SK-N-SH (cell line): ENCODE results near the gene MAP3K4. TPM values are rescaled to one million over a fixed set of nuclear protein-coding genes. Genes with fewer than 3 reads are reported as not detected.

Experiments used
- CTCF ChIA-PET: fragments of 300-600, 350-600 bp; formaldehyde crosslinking; extraction: SDS; loops from one replicate; lab custom pipeline; 2021; lab: Yijun Ruan, JAX
- POLR2A ChIA-PET: fragments of 350-600 bp; sonication (Branson Sonifier 250); formaldehyde crosslinking; extraction: SDS; loops from one replicate; lab custom pipeline; 2020; ENCODE audit warnings: antibody characterized with exemption, inconsistent platforms; lab: Yijun Ruan, JAX
- DNase-seq: peaks from one replicate; pipeline ENCODE4 v3.0.0; 2012
- H2AFZ ChIP-seq: fragments of 200-600 bp; sonication (generic); 2 replicates; pipeline ENCODE4 v1.8.1; 2016; ENCODE audit warnings: antibody characterized with exemption, mild to moderate bottlenecking, low read depth
- H3F3A ChIP-seq: fragments of 200-600 bp; sonication (generic); replicated peaks from 2 replicates; pipeline ENCODE3; 2016; ENCODE audit warnings: antibody characterized with exemption, mild to moderate bottlenecking; ENCODE audit not compliant: insufficient read depth
- H3K27ac ChIP-seq, 2 experiments: fragments of 200-500 bp in 1 of 2; fragments of 200-600 bp in 1 of 2; sonication (Bioruptor generic) in 1 of 2; sonication (generic), shearing (Covaris generic) in 1 of 2; 2 replicates each; pipeline versions ENCODE4 v1.5.1 to v1.6.1; 2014 to 2016; ENCODE audit warnings: low read depth in 2 of 2, inconsistent platforms in 1 of 2, low read length in 1 of 2, mild to moderate bottlenecking in 1 of 2, mixed read lengths in 1 of 2
- H3K27me3 ChIP-seq: fragments of 200-600 bp; sonication (generic), shearing (Covaris generic); 2 replicates; pipeline ENCODE4 v1.6.1; 2016; ENCODE audit warnings: mixed run types; ENCODE audit not compliant: insufficient read depth
- H3K36me3 ChIP-seq, 2 experiments: fragments of 200-500 bp in 1 of 2; fragments of 200-600 bp in 1 of 2; sonication (Bioruptor generic) in 1 of 2; sonication (generic) in 1 of 2; replicated peaks in 1 of 2; 2 replicates each; pipeline versions ENCODE3 to v1.5.1; 2014 to 2016; ENCODE audit warnings: low read length in 1 of 2, mild to moderate bottlenecking in 1 of 2; ENCODE audit not compliant: insufficient read depth in 2 of 2, control insufficient read depth in 1 of 2
- H3K4me1 ChIP-seq, 2 experiments: fragments of 200-500 bp in 1 of 2; fragments of 200-600 bp in 1 of 2; sonication (Bioruptor generic) in 1 of 2; sonication (generic), shearing (Covaris generic) in 1 of 2; 2 replicates each; pipeline versions ENCODE4 v1.5.1 to v1.6.1; 2014 to 2016; ENCODE audit warnings: low read depth in 1 of 2, low read length in 1 of 2, mixed run types in 1 of 2; ENCODE audit not compliant: insufficient read depth in 2 of 2, control insufficient read depth in 1 of 2
- H3K4me2 ChIP-seq: fragments of 200-600 bp; sonication (generic), shearing (Covaris generic); 2 replicates; pipeline ENCODE4 v1.6.1; 2017; ENCODE audit warnings: mixed run types
- H3K4me3 ChIP-seq, 2 experiments: fragments of 200-500 bp in 1 of 2; fragments of 200-600 bp in 1 of 2; sonication (Bioruptor generic) in 1 of 2; sonication (generic), shearing (Covaris generic) in 1 of 2; 2 replicates each; pipeline versions ENCODE4 v1.5.1 to v1.8.1; 2014 to 2016; ENCODE audit warnings: low read depth in 2 of 2, inconsistent platforms in 1 of 2, low read length in 1 of 2, mild to moderate bottlenecking in 1 of 2, mixed read lengths in 1 of 2, moderate library complexity in 1 of 2
- H3K79me2 ChIP-seq: fragments of 200-600 bp; sonication (generic); 2 replicates; pipeline ENCODE4 v1.8.1; 2017; ENCODE audit warnings: mild to moderate bottlenecking; ENCODE audit not compliant: insufficient read depth
- H3K9ac ChIP-seq: fragments of 200-600 bp; sonication (generic); 2 replicates; pipeline ENCODE4 v1.6.1; 2017; ENCODE audit warnings: mixed run types
- H3K9me2 ChIP-seq: fragments of 200-600 bp; sonication (generic); 2 replicates; pipeline ENCODE4 v1.6.1; 2017; ENCODE audit warnings: mixed run types
- H3K9me3 ChIP-seq: fragments of 200-600 bp; sonication (generic); 2 replicates; pipeline ENCODE4 v1.6.1; 2017; ENCODE audit warnings: mixed run types, mild to moderate bottlenecking, moderate library complexity
- H4K20me1 ChIP-seq: fragments of 200-600 bp; sonication (generic); 2 replicates; pipeline ENCODE4 v1.6.1; 2017; ENCODE audit warnings: mild to moderate bottlenecking, mixed run types; ENCODE audit not compliant: insufficient read depth
- CHD2 ChIP-seq: fragments of 150-350 bp; IDR thresholded peaks from 2 replicates; pipeline ENCODE4 v1.6.1; 2018; ENCODE audit warnings: low read length; ENCODE audit not compliant: partially characterized antibody
- ELF1 ChIP-seq: IDR thresholded peaks from 2 replicates; pipeline ENCODE4 v1.4.0; 2012
- EP300 ChIP-seq, 2 experiments: IDR thresholded peaks; 2 replicates each; pipeline versions ENCODE4 v1.4.0 to v1.6.1; 2012; ENCODE audit warnings: borderline replicate concordance in 1 of 2, low read depth in 1 of 2, low read length in 1 of 2
- EZH2phosphoT487 ChIP-seq: fragments of 200-600 bp; sonication (generic); IDR thresholded peaks from 2 replicates; pipeline ENCODE4 v1.6.1; 2017; ENCODE audit warnings: low read depth, mixed run types, mild to moderate bottlenecking, antibody characterized with exemption, moderate library complexity, borderline replicate concordance
- FOSL2 ChIP-seq: IDR thresholded peaks from 2 replicates; pipeline ENCODE4 v1.4.0; 2012; ENCODE audit warnings: low read depth, mild to moderate bottlenecking, moderate library complexity, borderline replicate concordance
- GABPA ChIP-seq: IDR thresholded peaks from 2 replicates; pipeline ENCODE4 v1.4.0; 2012; ENCODE audit warnings: low read depth, mild to moderate bottlenecking
- GATA2 ChIP-seq: sonication (generic); formaldehyde crosslinking; IDR thresholded peaks from 2 replicates; pipeline ENCODE4 v1.5.0; 2020; ENCODE audit warnings: mild to moderate bottlenecking, missing genetic modification reagents
- MXI1 ChIP-seq: IDR thresholded peaks from 2 replicates; pipeline ENCODE4 v1.6.1; 2012; ENCODE audit warnings: mild to moderate bottlenecking, low read depth, low read length, improper control_type of control experiment
- POLR2AphosphoS5 ChIP-seq: IDR thresholded peaks from 2 replicates; pipeline ENCODE4 v1.6.1; 2012; ENCODE audit warnings: low read depth, low read length
- RAD21 ChIP-seq: IDR thresholded peaks from 2 replicates; pipeline ENCODE4 v1.6.1; 2012; ENCODE audit warnings: mild to moderate bottlenecking, low read length
- RCOR1 ChIP-seq: fragments of 150-350 bp; IDR thresholded peaks from 2 replicates; pipeline ENCODE4 v1.6.1; 2017; ENCODE audit warnings: antibody characterized with exemption, low read length
- RXRA ChIP-seq: IDR thresholded peaks from 2 replicates; pipeline ENCODE4 v1.4.0; 2012; ENCODE audit warnings: low read depth, mild to moderate bottlenecking, borderline replicate concordance
- SIN3A ChIP-seq: IDR thresholded peaks from 2 replicates; pipeline ENCODE4 v1.6.1; 2012; ENCODE audit warnings: low read depth, mild to moderate bottlenecking, low read length, moderate library complexity, borderline replicate concordance
- TAF1 ChIP-seq: IDR thresholded peaks from 2 replicates; pipeline ENCODE4 v1.6.1; 2012; ENCODE audit warnings: low read depth, mild to moderate bottlenecking, low read length, moderate library complexity, borderline replicate concordance
- TEAD4 ChIP-seq: IDR thresholded peaks from 2 replicates; pipeline ENCODE4 v1.4.0; 2012; ENCODE audit warnings: mild to moderate bottlenecking, borderline replicate concordance; ENCODE audit not compliant: insufficient read depth
- YY1 ChIP-seq: IDR thresholded peaks from 2 replicates; pipeline ENCODE4 v1.4.0; 2012; ENCODE audit warnings: low read depth, mild to moderate bottlenecking
- WGBS: methylation state at CpG from one replicate; pipeline ENCODE4 v1.1.6; 2017; ENCODE audit warnings: low lambda C conversion rate; 5-methylcytosine and 5-hydroxymethylcytosine counted together
- polyA plus RNA-seq, 3 experiments: library from polyadenylated mRNA; depleted of rRNA; stranded (reverse); fragments of >200 nt; gene quantifications; 2 replicates each; pipeline ENCODE4 v1.2.3, GENCODE V29; 2012
- TF ChIP-seq, protein P1 (sequence below): IDR thresholded peaks from 2 replicates; pipeline ENCODE4 v1.6.1; 2012; ENCODE audit warnings: mild to moderate bottlenecking, low read depth, low read length, moderate library complexity
- TF ChIP-seq, protein P2 (sequence below): fragments of 150-350 bp; IDR thresholded peaks from 2 replicates; pipeline ENCODE4 v1.6.1; 2016; ENCODE audit warnings: mild to moderate bottlenecking, low read depth, low read length
- TF ChIP-seq, protein P3 (sequence below): IDR thresholded peaks from 2 replicates; pipeline ENCODE4 v1.4.0; 2012; ENCODE audit warnings: low read depth, borderline replicate concordance
- TF ChIP-seq, protein P4 (sequence below): IDR thresholded peaks from 2 replicates; pipeline ENCODE4; 2012

MAP3K4 gene
- polyA plus RNA-seq, 1 of the 3 experiments (the other 2 are of a cell fraction), result 6.8 TPM

DNA sequence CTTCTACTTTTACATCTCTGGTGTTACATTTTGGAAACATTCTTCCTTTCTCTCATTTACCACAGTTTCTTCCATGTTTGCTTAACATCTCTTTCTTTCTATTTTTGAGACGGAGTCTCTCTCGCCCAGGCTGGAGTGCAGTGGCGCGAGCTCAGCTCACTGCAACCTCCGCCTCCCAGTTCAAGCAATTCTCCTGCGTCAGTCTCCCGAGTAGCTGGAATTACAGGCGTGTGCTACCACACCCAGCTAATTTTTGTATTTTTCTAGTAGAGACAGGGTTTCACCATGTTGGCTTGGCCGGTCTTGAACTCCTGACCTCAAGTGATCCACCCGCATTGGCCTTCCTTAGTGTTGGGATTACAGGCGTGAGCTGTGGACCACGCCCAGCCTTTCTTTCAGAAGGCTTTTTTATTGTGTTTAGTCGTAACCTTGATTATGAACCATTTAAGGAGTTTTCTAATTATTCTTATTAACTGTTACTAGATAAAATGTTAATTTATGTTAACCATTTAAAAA is 27.8 kb downstream of the MAP3K4 start:
- H3K4me1 ChIP-seq, result no peaks in the 10 kb centered on the region
- POLR2A ChIA-PET, result no interaction called here
- H2AFZ ChIP-seq, result no peak overlapping the region
- H4K20me1 ChIP-seq, result 0 out of 2 replicates have a peak, but pooled peaks cover 7% of the 10 kb centered on the region
- no peaks in the 10 kb centered on the region for H3K27me3 ChIP-seq
- no peaks in the 10 kb centered on the region for H3K9me2 ChIP-seq
- TF ChIP-seq EP300 (IDR thresholded peaks at IDR 0.05; ENCODE audit: borderline replicate concordance in 1 of 2, low read depth in 1 of 2, low read length in 1 of 2) (no peak), YY1 (no peak), GATA2 (CRISPR knock-in tag) (no peak), RCOR1 (no peak), POLR2AphosphoS5 (no peak), MXI1 (no peak), TEAD4 (no peak), ELF1 (no peak), RAD21 (no peak), GABPA (no peak), RXRA (no peak), CHD2 (no peak), FOSL2 (no peak), TAF1 (no peak), SIN3A (no peak), EZH2phosphoT487 (no peak)
- TF ChIP-seq, protein P1, sequence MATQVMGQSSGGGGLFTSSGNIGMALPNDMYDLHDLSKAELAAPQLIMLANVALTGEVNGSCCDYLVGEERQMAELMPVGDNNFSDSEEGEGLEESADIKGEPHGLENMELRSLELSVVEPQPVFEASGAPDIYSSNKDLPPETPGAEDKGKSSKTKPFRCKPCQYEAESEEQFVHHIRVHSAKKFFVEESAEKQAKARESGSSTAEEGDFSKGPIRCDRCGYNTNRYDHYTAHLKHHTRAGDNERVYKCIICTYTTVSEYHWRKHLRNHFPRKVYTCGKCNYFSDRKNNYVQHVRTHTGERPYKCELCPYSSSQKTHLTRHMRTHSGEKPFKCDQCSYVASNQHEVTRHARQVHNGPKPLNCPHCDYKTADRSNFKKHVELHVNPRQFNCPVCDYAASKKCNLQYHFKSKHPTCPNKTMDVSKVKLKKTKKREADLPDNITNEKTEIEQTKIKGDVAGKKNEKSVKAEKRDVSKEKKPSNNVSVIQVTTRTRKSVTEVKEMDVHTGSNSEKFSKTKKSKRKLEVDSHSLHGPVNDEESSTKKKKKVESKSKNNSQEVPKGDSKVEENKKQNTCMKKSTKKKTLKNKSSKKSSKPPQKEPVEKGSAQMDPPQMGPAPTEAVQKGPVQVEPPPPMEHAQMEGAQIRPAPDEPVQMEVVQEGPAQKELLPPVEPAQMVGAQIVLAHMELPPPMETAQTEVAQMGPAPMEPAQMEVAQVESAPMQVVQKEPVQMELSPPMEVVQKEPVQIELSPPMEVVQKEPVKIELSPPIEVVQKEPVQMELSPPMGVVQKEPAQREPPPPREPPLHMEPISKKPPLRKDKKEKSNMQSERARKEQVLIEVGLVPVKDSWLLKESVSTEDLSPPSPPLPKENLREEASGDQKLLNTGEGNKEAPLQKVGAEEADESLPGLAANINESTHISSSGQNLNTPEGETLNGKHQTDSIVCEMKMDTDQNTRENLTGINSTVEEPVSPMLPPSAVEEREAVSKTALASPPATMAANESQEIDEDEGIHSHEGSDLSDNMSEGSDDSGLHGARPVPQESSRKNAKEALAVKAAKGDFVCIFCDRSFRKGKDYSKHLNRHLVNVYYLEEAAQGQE, result no peak
- TF ChIP-seq, protein P2, sequence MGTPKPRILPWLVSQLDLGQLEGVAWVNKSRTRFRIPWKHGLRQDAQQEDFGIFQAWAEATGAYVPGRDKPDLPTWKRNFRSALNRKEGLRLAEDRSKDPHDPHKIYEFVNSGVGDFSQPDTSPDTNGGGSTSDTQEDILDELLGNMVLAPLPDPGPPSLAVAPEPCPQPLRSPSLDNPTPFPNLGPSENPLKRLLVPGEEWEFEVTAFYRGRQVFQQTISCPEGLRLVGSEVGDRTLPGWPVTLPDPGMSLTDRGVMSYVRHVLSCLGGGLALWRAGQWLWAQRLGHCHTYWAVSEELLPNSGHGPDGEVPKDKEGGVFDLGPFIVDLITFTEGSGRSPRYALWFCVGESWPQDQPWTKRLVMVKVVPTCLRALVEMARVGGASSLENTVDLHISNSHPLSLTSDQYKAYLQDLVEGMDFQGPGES, result no peak
- TF ChIP-seq, protein P3, sequence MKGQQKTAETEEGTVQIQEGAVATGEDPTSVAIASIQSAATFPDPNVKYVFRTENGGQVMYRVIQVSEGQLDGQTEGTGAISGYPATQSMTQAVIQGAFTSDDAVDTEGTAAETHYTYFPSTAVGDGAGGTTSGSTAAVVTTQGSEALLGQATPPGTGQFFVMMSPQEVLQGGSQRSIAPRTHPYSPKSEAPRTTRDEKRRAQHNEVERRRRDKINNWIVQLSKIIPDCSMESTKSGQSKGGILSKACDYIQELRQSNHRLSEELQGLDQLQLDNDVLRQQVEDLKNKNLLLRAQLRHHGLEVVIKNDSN, result no peak
- TF ChIP-seq, protein P4, sequence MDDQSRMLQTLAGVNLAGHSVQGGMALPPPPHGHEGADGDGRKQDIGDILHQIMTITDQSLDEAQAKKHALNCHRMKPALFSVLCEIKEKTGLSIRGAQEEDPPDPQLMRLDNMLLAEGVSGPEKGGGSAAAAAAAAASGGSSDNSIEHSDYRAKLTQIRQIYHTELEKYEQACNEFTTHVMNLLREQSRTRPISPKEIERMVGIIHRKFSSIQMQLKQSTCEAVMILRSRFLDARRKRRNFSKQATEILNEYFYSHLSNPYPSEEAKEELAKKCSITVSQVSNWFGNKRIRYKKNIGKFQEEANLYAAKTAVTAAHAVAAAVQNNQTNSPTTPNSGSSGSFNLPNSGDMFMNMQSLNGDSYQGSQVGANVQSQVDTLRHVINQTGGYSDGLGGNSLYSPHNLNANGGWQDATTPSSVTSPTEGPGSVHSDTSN, result no peak
- no peak for DNase-seq
- H3K36me3 ChIP-seq, result no peaks in the 10 kb centered on the region
- peaks cover 70% of the 10 kb centered on the region for H3K79me2 ChIP-seq
- no peak overlapping the region for H3K9ac ChIP-seq
- H3K4me2 ChIP-seq, result no peak overlapping the region
- CTCF ChIA-PET, result no interaction called here
- 97% methylated on average over 13 of the region's 13 CpGs for WGBS
- H3F3A ChIP-seq, result no peaks in the 10 kb centered on the region
- no peak overlapping the region for H3K27ac ChIP-seq
- H3K4me3 ChIP-seq, result no peak overlapping the region
- no peaks in the 10 kb centered on the region for H3K9me3 ChIP-seq
